Neural progenitor cell (in vitro differentiated cells): ENCODE data around the gene TNFRSF19.

Experiments
- CTCF ChIP-seq: fragments of 200-600 bp; sonication (generic); IDR thresholded peaks from 2 replicates; pipeline ENCODE4 v1.5.1; 2017; ENCODE audit warnings: antibody characterized with exemption, mild to moderate bottlenecking
- EZH2 ChIP-seq: fragments of 200-600 bp; sonication (generic); IDR thresholded peaks from 2 replicates; pipeline ENCODE4 v1.6.1; 2017; ENCODE audit warnings: antibody characterized with exemption, mild to moderate bottlenecking, moderate library complexity
- EZH2phosphoT487 ChIP-seq: fragments of 200-600 bp; sonication (generic); IDR thresholded peaks from 2 replicates; pipeline ENCODE4 v1.6.1; 2017; ENCODE audit warnings: antibody characterized with exemption

- TF ChIP-seq CTCF = no peak
- no peak for TF ChIP-seq EZH2
- no peak for TF ChIP-seq EZH2phosphoT487
Observed at GRCh38 chr13:23707674-23708073, 137.5 kb downstream of the TNFRSF19 start.
